HepG2 (cell line): ENCODE data around the gene LY6G5B. TPM values are rescaled to one million over a fixed set of nuclear protein-coding genes. Genes with fewer than 3 reads are reported as not detected.
A peak's percentile ranks its signal among the peaks of the same experiment; 100 is the strongest.

ENCODE experiments used
- ATAC-seq: fragments of 200-7000 bp; cut with Tn5 transposase; 3 replicates; pipeline ENCODE4 v1.9.1; 2020; ENCODE audit warnings: mild to moderate bottlenecking, moderate library complexity
- BruUV-seq: library from RNA; stranded (reverse); fragments of 400-500 nt; replicated peaks from 2 replicates; lab custom pipeline; 2021; lab: Mats Ljungman, UMichigan
- CTCF ChIA-PET: fragments of 300-600 bp; formaldehyde crosslinking; extraction: SDS; loops from one replicate; lab custom pipeline; 2021; ENCODE audit warnings: low total read pairs, inconsistent platforms, low intra/inter-chr PET ratio; lab: Yijun Ruan, JAX
- POLR2A ChIA-PET: fragments of 350-600 bp; sonication (Branson Sonifier 250); formaldehyde crosslinking; loops from one replicate; lab custom pipeline; 2020; ENCODE audit warnings: antibody characterized with exemption, inconsistent platforms; lab: Yijun Ruan, JAX
- DNase-seq: peaks from one replicate; pipeline ENCODE4 v3.0.0-alpha.2; 2015; ENCODE audit warnings: low spot score
- FAIRE-seq: peaks from 3 replicates; lab custom pipeline; 2011; peaks lifted over from hg19 to GRCh38; lab: Jason Lieb, UNC
- H2AFZ ChIP-seq: one replicate; pipeline ENCODE4 v1.6.1; 2011; ENCODE audit warnings: low read length, inconsistent platforms
- H3K27ac ChIP-seq: fragments of 300-600 bp; 3 replicates; pipeline ENCODE4 v1.8.0; 2011; ENCODE audit warnings: mixed run types, mild to moderate bottlenecking, mixed read lengths, low read length, inconsistent platforms; ENCODE audit not compliant: insufficient read depth; ENCODE audit errors: extremely low read length
- H3K27me3 ChIP-seq, 2 experiments: fragments of 200-600 bp in 1 of 2; 2 replicates in 1 of 2; 3 replicates in 1 of 2; pipeline versions ENCODE4 v1.6.0 to v1.8.0; 2011; ENCODE audit warnings: low read length in 2 of 2, mild to moderate bottlenecking in 2 of 2, moderate library complexity in 2 of 2, inconsistent platforms in 1 of 2; ENCODE audit not compliant: insufficient read depth in 2 of 2, control insufficient read depth in 1 of 2
- H3K36me3 ChIP-seq, 2 experiments: fragments of 200-600 bp in 1 of 2; replicated peaks in 1 of 2; 2 replicates in 1 of 2; 3 replicates in 1 of 2; pipeline versions ENCODE4 v1.5.1 to v1.8.0; 2011; ENCODE audit warnings: low read length in 2 of 2, inconsistent platforms in 1 of 2; ENCODE audit not compliant: insufficient read depth in 2 of 2, control insufficient read depth in 1 of 2
- H3K4me1 ChIP-seq: 2 replicates; pipeline ENCODE4 v1.5.1; 2012; ENCODE audit warnings: low read length, inconsistent platforms; ENCODE audit not compliant: insufficient read depth
- H3K4me2 ChIP-seq: 2 replicates; pipeline ENCODE4 v1.6.0; 2011; ENCODE audit warnings: low read depth, low read length, inconsistent platforms
- H3K4me3 ChIP-seq, 3 experiments: fragments of 200-600 bp in 1 of 3; sonication (generic), shearing (Covaris generic) in 1 of 3; replicated peaks in 1 of 3; 2 replicates each; pipeline ENCODE4 v1.5.1; 2011 to 2016; ENCODE audit warnings: low read length in 3 of 3, inconsistent platforms in 2 of 3, low read depth in 2 of 3, mild to moderate bottlenecking in 2 of 3, control low read depth in 1 of 3, mixed read lengths in 1 of 3; ENCODE audit not compliant: insufficient read depth in 1 of 3
- H3K79me2 ChIP-seq: one replicate; pipeline ENCODE4 v1.6.1; 2011; ENCODE audit warnings: low read length, inconsistent platforms; ENCODE audit not compliant: insufficient read depth
- H3K9ac ChIP-seq: 2 replicates; pipeline ENCODE4 v1.6.0; 2011; ENCODE audit warnings: mild to moderate bottlenecking, low read depth, low read length, inconsistent platforms; ENCODE audit not compliant: insufficient read depth
- H3K9me3 ChIP-seq: 2 replicates; pipeline ENCODE4 v1.5.1; 2012; ENCODE audit warnings: mild to moderate bottlenecking, low read length
- H4K20me1 ChIP-seq: 2 replicates; pipeline ENCODE4 v1.6.0; 2011; ENCODE audit warnings: inconsistent platforms, mild to moderate bottlenecking, low read length, moderate library complexity; ENCODE audit not compliant: insufficient read depth
- CTCF ChIP-seq: sonication (generic); formaldehyde crosslinking; IDR thresholded peaks from 2 replicates; pipeline ENCODE4 v1.5.0; 2020; ENCODE audit warnings: mild to moderate bottlenecking, missing genetic modification reagents, moderate library complexity
- HIC2 ChIP-seq: sonication (generic); formaldehyde crosslinking; IDR thresholded peaks from 2 replicates; pipeline ENCODE4 v1.9.0; 2022; ENCODE audit warnings: low read depth, missing genetic modification reagents
- KDM6A ChIP-seq: IDR thresholded peaks from 2 replicates; pipeline ENCODE4 v1.6.1; 2016; ENCODE audit warnings: low read depth
- MAX ChIP-seq: IDR thresholded peaks from 2 replicates; pipeline ENCODE4 v1.6.1; 2012; ENCODE audit warnings: inconsistent platforms
- ZBTB39 ChIP-seq: sonication (generic); formaldehyde crosslinking; IDR thresholded peaks from 2 replicates; pipeline ENCODE4 v1.5.0; 2020; ENCODE audit warnings: missing genetic modification reagents
- ZFP91 ChIP-seq: sonication (generic); formaldehyde crosslinking; IDR thresholded peaks from 2 replicates; pipeline ENCODE4 v1.9.0; 2022; ENCODE audit warnings: missing genetic modification reagents, mild to moderate bottlenecking, borderline replicate concordance
- ZNF652 ChIP-seq: IDR thresholded peaks from 2 replicates; pipeline ENCODE4 v1.6.1; 2016; ENCODE audit warnings: low read depth, borderline replicate concordance
- WGBS: methylation state at CpG from one replicate; pipeline ENCODE4 v1.1.6; 2017; ENCODE audit warnings: low lambda C conversion rate; 5-methylcytosine and 5-hydroxymethylcytosine counted together
- in situ Hi-C: cut with HindIII; loops from 2 replicates; pipeline ENCODE4 v1.10.0; 2017; ENCODE audit warnings: low pct_unique_long_range_greater_than_20kb; ENCODE audit not compliant: extremely low pct_ligation_motif_present
- intact Hi-C: fragments of 100-400 bp; cut with micrococcal nuclease; formaldehyde crosslinking; loops from one replicate; pipeline ENCODE4 v1.10.0; 2022; ENCODE audit not compliant: unreplicated experiment
- polyA plus RNA-seq, 8 experiments: library from polyadenylated mRNA; depleted of rRNA in 3 of 8; stranded (reverse) in 7 of 8; unstranded in 1 of 8; fragments of >200 nt; fragmentation: Illumina TruSeq in 4 of 8; extraction: Trizol in 4 of 8; gene quantifications; 2 replicates each; pipeline versions ENCODE4 v1.2.1 to v1.2.3, GENCODE V29; 2011 to 2016; ENCODE audit warnings: low read depth in 4 of 8, missing spikeins in 1 of 8, mixed read lengths in 1 of 8; ENCODE audit not compliant: insufficient read depth in 1 of 8
- total RNA-seq, 5 experiments: library from RNA; depleted of rRNA; stranded (reverse); fragments of >200 nt; fragmentation: Illumina TruSeq; extraction: Trizol; gene quantifications; 2 replicates each; pipeline ENCODE4 v1.2.3, GENCODE V29; 2016; ENCODE audit warnings: low read depth in 1 of 5

The LY6G5B gene
- total and polyA plus RNA-seq, 2 of the 13 experiments (the other 11 are each of a cell fraction or from before 2014, with no cell fraction given) = 7.8 to 15.7 TPM

GRCh38 chr6:31687321-31687720 lies 17.5 kb downstream of the LY6G5B start (continued):
- no peak for TF ChIP-seq HIC2 (CRISPR knock-in tag)
- no peak for TF ChIP-seq KDM6A
- no peak for TF ChIP-seq ZFP91 (CRISPR knock-in tag)
- no peak for TF ChIP-seq MAX
- TF ChIP-seq CTCF (CRISPR knock-in tag) = no peak

- in situ Hi-C loops = no loop called here
- ATAC-seq = no peak
- Histone ChIP-seq H4K20me1 (no peaks in the 10 kb centered on the region), H2AFZ (no peak overlapping the region), H3K4me2 (no peak overlapping the region), H3K36me3 (peaks cover 46 to 54% of the 10 kb centered on the region in 2 experiments), H3K9me3 (no peaks in the 10 kb centered on the region), H3K9ac (no peak overlapping the region), H3K4me3 (no peak overlapping the region), H3K79me2 (no peaks in the 10 kb centered on the region), H3K27me3 (no peaks in the 10 kb centered on the region), H3K27ac (no peak overlapping the region), H3K4me1 (peaks cover 21% of the 10 kb centered on the region)
- 94% methylated on average over 13 of the region's 14 CpGs for WGBS
- ChIA-PET POLR2A (no interaction called here), CTCF (no interaction called here)
- no peak for DNase-seq
- peak; percentile 76 for TF ChIP-seq ZNF652 (CRISPR knock-in tag)
- TF ChIP-seq ZBTB39 (CRISPR knock-in tag) = no peak
- intact Hi-C loops = no loop called here
- no peak for FAIRE-seq
- BruUV-seq = no TSS peak
These were observed 18.3 kb downstream of the LY6G5B start for GRCh38 chr6:31687860-31688693.
